GM21390 (cell line): Measurements from ENCODE around the gene SYS1.
"Not testable (repeated sequence)": the region's sequence is repeated elsewhere in the genome, so short reads cannot be mapped to it uniquely, and the experiment has no call there.

Experiments used
- ATAC-seq: cut with Tn5 transposase; IDR thresholded peaks from one replicate; pipeline ENCODE4 v1.9.1; 2021; ENCODE audit not compliant: unreplicated experiment

SYS1 gene

GRCh38 chr20:45339799-45340198, 23.2 kb upstream of the SYS1 start:
- no peak for ATAC-seq

- ATAC-seq: no peak
Observed at GRCh38 chr20:45340236-45340847, 22.6 kb upstream of the SYS1 start.

- ATAC-seq: no peak
Observed at GRCh38 chr20:45340951-45341350, 22.0 kb upstream of the SYS1 start.

- ATAC-seq: no peak
Observed at GRCh38 chr20:45341579-45341938, 21.4 kb upstream of the SYS1 start.

- no peak for ATAC-seq
Observed at GRCh38 chr20:45341939-45342854, 20.8 kb upstream of the SYS1 start.

- ATAC-seq: no peak
Observed at GRCh38 chr20:45342855-45343531, 20.0 kb upstream of the SYS1 start.

GRCh38 chr20:45343532-45344167, 19.3 kb upstream of the SYS1 start:
- no peak for ATAC-seq

GRCh38 chr20:45344168-45344860, 18.6 kb upstream of the SYS1 start:
- ATAC-seq: no peak

GRCh38 chr20:45345104-45345936, 17.6 kb upstream of the SYS1 start:
- ATAC-seq: no peak

GRCh38 chr20:45346291-45346718, 16.7 kb upstream of the SYS1 start:
- no peak for ATAC-seq

GRCh38 chr20:45346851-45347250, 16.1 kb upstream of the SYS1 start:
- ATAC-seq: no peak

- no peak for ATAC-seq
Observed at GRCh38 chr20:45347297-45347935, 15.5 kb upstream of the SYS1 start.

- no peak for ATAC-seq
Observed at GRCh38 chr20:45347936-45348778, 14.8 kb upstream of the SYS1 start, which contains the start of gene SDC4. Gene SDC4 (minus strand): TSS chr20:45348424. CDS start chr20:45348384, 40 bp downstream.

GRCh38 chr20:45350217-45350616, 12.7 kb upstream of the SYS1 start:
- no peak for ATAC-seq

GRCh38 chr20:45350795-45351194, 12.2 kb upstream of the SYS1 start:
- ATAC-seq: not testable (repeated sequence)

GRCh38 chr20:45352729-45353128, 10.2 kb upstream of the SYS1 start:
- no peak for ATAC-seq

- ATAC-seq: no peak
Observed at GRCh38 chr20:45353746-45354145, 9.2 kb upstream of the SYS1 start.

GRCh38 chr20:45354423-45355208, 8.3 kb upstream of the SYS1 start:
- ATAC-seq: no peak
